Upper lobe of left lung (tissue), 4 donors: ENCODE data around the gene ZNF813.
"Not testable (repeated sequence)": the region's sequence is repeated elsewhere in the genome, so short reads cannot be mapped to it uniquely, and the experiment has no call there.

ENCODE experiments used
- CTCF ChIP-seq, 6 experiments: fragments of 450-650 bp in 4 of 6; fragments of 200-600 bp in 2 of 6; sonication (generic) in 2 of 6; IDR thresholded peaks; one replicate each; pipeline ENCODE4 v1.5.1; 2016 to 2019; ENCODE audit warnings: antibody characterized with exemption in 6 of 6
- EP300 ChIP-seq, 4 donors: sonication (generic); formaldehyde crosslinking; IDR thresholded peaks; one replicate each; pipeline ENCODE4 v1.5.1; 2017; ENCODE audit warnings: antibody characterized with exemption in 4 of 4, control low read depth in 2 of 4
- POLR2A ChIP-seq, 4 donors: fragments of 450-650 bp; IDR thresholded peaks; one replicate each; pipeline ENCODE4 v1.5.1; 2016 to 2017; ENCODE audit warnings: antibody characterized with exemption in 4 of 4, mild to moderate bottlenecking in 2 of 4
- POLR2AphosphoS5 ChIP-seq, 2 donors: sonication (generic); formaldehyde crosslinking; IDR thresholded peaks; one replicate each; pipeline ENCODE4 v1.5.1; 2017; ENCODE audit warnings: antibody characterized with exemption in 2 of 2

- not testable (repeated sequence) for TF ChIP-seq CTCF, POLR2A, POLR2AphosphoS5, EP300 (IDR thresholded peaks at IDR 0.05)
These were observed 16.2 kb downstream of the ZNF813 start for GRCh38 chr19:53483751-53484150.
